NCI-H82 treated with DMSO at 0.1 percent for 48 hours (cell line): ENCODE measurements around the gene EGFL8.
"Not testable (repeated sequence)": the region's sequence is repeated elsewhere in the genome, so short reads cannot be mapped to it uniquely, and the experiment has no call there.

ENCODE experiments used
- DNase-seq: peaks from one replicate; lab custom pipeline; 2025; ENCODE audit not compliant: unreplicated experiment; lab: John Stamatoyannopoulos, UW

EGFL8 gene

DNA sequence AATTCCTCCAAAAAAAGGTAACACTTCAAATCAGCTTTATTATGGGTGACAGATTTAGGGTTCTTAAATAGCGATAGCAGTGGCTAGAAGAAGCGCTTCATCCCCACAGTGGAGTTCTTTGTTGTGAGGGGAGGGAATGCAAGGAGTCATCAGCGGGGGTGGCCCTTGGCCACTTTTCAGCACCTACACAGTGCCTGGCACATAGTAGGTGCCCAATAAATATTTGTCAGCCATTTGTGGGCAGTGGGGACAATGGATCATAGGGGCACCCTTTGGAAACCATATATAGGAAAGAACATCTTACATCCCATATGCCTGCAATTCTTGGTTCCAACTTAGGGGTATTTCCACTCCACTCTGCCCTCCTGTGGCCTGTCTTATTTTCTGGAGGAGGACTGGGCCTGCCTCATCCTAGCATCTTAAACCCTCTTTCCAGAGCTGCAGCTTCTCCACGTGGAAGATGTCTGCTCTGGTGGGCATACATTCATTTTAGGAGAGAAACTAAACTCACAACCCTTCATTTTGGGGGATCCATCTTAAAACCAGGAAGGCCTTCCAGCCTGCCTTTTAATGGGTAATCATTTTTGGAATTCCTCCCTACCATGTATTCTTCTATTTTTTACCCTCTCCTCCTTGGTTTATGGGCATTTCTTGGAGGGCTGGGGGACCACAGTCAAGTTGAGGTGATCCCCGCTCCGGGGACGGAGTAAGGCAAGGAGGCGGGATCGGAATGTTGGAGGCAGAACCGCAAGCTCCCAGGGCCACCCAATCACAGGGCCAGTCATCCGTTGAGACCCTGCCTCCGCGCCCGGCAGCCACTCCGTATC, 30.6 kb downstream of the EGFL8 start:
- peak; percentile 44 for DNase-seq

DNA sequence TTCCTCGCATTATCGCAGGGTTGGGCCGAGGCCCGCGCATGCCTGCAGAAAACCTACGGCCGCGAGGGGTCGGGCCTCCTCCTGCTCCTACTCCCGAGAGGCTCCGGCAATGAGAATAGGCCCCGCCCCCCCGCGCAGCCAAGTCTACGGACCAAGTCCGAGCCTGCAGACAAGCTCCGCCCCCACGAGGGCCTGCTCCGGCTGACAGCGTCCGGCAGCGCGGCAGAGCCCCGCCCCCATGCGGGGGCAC, 31.2 kb downstream of the EGFL8 start:
- peak; percentile 99 for DNase-seq

DNA sequence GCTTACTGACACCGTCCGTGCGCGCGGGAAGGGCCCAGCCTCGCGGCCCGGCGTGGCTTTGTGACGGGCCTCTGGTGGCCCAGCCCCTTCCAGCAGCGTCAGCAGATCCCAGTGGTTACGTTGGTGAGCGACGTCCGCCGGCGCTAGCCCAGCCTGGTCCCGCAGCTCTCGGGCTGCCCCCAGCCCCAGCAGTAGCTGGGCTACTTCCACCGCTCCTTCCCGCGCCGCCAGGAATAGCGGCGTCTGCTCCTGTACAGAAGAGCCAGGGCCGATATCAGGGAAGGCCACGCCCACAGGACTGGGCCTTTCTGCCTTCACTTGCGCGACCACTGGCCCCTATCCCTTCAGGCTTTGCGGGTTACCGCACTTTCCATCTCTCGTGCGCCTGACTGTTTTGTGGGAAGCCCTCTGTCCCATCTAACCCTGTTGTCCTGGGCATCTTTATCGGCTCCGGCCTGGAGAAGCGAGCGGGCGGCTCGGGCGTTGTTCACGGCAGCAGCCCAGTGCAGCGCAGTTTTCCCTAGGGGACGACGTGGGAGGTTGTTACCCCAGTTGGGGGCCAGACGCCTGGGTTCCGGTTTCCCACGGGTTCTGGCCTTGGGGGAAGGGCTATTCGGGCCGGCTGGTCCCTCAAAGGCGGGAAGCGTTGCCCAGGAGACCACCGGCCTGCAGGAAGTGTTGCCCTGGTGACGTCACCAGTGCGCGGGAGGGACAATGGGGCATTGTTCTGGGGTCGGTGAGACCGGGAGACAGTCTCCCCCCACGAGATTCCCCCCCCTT, 31.7 kb downstream of the EGFL8 start:
- peak; percentile 32 for DNase-seq

DNA sequence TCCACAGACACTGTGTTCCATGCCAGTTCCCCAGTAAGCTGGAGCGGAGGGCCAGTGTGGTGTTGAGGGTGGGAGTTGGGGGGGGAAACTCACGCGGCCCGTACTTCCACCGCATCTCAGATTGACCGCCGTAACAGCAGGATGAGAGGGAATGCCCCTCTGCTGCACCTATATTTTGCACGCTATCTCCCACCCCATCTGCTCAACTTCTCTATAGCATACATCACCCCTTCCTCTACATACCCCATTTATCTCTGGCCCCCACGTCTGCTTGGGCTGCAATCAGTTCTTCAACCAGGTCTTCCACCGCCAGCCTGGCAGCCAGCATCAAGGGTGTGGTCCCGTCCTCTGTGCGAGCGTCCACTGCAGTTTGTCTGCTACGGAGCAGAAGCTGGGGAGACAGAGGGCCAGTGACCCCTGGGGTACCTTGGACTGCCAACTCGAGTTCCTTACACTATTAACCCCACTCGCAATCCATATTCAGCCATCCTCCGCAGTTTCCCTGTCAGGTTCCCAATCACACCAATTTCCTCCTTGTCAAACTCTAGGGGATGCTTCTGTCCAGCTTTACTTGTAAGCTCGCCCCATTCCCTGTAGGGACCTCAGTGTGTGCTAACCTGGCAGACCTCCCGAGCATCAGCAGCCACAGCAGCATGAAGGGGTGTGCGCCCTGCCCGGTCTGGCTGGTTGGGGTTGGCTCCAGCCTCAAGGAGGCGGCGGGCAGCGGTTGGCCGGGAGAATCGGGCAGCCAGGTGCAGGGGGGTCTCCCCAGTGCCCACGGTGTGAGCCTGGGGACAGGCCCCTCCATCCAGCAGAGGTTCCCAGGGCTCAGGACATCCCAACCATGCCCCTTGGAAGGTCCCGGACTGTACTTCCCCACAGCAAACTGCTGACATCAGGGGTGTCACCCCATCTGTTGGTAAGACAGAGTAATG, 32.6 kb downstream of the EGFL8 start:
- DNase-seq, result no peak

DNA sequence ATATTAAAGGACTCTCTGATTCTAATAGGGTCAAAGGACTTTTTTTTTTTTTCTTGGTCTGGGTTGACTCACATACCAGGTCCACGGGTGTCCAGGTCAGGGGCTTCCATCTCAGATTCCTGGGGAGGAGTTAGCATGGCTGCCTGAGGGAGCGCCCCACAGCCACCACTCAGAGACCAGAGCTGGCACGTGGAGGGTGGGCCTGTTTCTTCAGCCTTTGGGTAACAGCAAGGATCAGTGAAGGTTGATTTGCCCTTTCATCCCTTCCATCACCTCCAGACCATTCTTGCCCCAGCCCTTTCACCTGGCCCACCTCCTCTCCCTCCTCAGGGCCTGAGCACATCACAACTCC, 33.9 kb downstream of the EGFL8 start:
- DNase-seq, result no peak

DNA sequence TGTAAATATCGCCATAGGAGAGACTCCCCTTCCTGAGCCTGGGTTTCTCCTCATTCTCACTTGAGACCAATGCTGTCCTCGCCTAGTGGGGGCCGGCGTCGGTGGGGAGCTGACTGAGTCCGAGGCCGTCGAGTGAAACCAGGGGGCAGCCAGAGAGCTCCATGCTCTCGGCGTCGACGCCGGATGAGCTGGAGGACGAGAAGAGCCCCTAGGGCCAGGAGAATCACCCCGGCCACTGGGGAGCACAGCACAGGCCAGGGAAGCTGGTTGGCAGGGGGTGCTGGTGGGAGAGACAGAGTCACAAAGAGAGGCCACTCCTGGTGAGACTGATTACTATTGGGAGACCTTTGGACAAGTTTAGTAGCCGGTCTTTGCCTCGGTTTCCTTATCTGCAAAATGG, 34.5 kb downstream of the EGFL8 start:
- no peak for DNase-seq

DNA sequence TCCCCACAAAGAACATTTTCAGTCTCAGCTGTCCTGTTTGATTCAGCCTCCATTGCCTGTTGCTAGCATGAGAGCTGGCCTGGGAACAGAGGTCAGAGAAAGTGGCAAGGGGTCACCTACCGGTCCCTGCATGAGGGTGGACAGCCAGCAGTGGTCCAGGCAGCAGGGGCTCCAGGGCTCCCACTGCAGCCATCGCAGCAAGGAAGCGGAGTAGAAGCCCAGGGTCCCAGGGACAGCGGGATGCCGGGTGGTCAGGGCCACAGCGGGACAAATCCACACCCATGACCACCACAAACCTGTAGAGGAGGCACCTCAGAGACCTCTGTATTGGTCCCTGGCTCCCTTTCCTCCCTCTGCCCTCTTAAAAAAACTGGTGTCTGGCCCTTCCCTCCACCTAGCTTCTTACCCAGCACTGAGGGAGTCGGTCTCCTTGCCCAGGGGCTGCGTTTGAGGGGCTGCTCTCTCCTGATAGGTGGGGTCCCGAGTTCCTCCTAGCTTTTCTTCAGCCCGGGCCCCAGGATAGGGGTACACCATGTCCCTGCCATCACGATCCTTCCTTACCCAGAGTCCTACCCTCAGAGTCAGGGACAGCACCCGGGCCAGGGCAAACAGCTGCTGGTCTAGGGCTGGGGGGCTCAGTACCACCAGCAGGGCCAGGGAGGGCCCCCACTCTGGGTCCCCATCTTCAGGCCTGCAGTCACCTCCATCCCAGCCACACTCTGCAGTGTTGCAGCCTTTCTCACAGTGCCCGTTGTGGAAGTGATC, 36.5 kb downstream of the EGFL8 start:
- no peak for DNase-seq

DNA sequence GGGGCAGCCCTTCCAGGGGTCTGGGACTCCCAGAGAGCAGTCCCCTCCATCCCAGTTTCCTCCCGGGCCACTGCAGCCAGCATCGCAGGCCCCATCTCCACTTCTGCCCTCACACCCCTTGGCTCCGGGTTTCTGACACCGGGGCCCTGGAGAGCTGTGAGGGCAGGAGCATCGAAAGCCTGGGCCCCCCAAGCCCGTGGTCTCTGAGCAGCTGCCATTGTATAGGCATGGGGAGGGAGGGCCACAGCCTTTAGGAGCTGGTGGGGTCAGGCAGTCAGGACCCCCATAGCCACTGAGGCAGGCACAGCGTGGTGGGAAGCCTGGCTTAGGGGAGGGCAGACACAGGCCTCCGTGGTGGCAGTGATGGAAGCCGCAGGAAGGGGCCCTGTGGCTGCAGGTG, 37.8 kb downstream of the EGFL8 start:
- no peak for DNase-seq

DNA sequence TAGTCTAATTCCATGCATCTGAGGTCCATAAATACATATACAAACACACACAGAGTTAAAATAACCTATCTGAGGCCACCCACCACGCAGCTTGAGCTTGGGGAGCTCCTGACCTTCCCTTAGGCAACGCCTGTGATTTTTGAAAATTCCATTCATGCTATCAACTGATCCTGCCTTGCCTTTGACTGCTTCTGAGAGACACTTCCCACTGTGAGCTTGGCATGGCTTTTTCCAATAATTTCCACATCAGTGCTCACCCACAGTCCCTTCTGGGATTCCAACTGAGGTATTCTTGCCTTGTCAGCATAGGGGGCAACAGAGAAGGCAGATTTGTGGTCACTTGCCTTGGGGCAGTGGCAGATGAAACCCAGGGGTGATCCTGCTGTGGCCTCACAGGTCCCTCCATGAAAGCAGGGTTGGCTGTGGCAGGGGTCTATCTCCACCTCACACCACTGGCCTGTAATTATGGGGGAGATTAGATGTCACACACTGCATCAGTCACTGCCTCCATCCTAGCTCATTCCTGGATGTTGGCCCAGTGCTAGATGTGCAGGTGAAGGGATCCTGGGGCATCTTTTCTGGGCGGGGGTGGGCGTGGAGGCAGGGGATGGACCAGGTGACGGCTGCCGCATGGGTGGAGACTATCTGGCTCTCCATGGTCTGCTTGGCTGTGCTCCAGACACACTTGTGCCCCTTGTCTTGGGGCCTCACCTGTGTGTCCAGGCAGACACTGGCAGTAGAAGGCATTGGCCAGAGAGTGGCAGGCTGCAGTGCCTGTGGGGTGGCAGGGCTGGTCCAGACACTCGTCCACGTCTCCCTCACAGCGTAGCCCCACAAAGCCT, 39.3 kb downstream of the EGFL8 start:
- no peak for DNase-seq

DNA sequence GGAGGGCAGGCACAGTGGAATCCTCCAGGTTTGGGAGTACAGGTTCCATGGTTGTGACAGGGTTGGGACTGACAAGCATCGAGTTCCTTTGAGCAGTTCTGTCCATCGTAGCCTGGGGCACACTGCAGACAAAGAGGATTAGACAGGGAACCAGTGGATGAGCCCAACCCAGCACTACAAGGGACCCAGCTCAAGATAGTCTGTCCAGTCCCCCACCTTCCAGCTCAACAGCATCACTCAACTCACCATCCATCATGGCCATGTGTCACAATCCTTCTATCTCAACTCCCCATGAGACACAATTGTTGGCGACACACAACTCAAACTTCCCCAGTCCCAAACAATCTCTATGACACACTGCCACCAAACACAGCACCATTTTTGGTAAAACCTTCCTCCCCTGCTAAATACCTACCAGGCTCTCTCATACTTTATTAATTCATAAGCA, 39.9 kb downstream of the EGFL8 start:
- DNase-seq, result no peak

DNA sequence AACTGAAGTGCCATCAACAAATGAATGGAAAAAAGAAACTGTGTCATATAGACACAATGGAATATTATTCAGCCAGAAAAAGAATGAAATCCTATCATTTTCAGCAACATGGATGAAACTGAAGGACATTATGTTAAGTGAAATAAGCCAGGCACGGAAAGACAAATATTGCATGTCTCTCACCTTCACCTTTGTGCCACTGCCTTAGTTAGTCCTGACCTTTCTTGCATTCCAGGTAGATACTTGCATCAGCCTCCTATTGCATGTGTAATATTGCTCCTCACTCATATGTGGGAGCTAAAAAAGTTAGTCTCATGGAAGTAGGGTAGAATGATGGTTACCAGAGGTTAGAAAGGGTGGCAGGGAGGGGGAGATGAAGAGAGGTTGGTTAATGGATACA, 44.6 kb downstream of the EGFL8 start:
- no peak for DNase-seq

DNA sequence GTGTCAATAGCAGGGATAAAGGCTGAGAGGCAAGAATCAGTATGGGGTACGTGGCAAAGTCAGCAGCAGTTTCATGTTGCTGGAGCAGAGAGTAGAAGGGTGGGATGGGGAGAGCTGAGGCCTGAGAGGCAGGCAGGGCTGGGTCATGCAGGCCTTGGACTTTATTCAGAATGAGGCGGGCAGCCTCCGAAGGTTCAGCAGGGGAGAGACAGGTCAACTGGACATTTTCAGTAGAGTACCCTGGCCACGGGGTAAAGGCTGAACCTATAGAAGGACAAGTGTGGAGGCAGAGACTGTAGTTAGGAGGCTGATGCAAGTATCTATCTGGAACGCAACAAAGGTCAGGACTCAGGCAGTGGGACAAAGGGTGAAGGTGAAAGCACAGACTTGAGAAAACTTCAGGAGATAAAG, 45.8 kb downstream of the EGFL8 start:
- DNase-seq, result no peak

DNA sequence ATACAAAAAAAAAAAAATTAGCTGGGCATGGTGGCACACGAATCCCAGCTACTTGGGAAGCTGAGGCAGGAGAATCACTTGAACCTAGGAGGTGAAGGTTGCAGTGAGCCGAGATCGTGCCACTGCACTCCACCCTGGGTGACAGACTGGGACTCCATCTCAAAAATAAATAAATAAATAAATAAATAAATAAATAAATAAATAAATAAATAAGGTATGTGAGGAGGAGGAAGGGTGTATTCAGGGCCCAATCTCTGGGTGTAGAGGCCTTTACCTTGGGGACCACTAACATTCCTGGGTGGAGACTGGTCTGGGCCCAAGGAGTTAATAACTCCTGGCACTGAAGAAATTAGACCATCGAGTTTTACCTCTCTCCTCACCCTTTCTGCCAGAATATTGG, 47.0 kb downstream of the EGFL8 start:
- not testable (repeated sequence) for DNase-seq

DNA sequence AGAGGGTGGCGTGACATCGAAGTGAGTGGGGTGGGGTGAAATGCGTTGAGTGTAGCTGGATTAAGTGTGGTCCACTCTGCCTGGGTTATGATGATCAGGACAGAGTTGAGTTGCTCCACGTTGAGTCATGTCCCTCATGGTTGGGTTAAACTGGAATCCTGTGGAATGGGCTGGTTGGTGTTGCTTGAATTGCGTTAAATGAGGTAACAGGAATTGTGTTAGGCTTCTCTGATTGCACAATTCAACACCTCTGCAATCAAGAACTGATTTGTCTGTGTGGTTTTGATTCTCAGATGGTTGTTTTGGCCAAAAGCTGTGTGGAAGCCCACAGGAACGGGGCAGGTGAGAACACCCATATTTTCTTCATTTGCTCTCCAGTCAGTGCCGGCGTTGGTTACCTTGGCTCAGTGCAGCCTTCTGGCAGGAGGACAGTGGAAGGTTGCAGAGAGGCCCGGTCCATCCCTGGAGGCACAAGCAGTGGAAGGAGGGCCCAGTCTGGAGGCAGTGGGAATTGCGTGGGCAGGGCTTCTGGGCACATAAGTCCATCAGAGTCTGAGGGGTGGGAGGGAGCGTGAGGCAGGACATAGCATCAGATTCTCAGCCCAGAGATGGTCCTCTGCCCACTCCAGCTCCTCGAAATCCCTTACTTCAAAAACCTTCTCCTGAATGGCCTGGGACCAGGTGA, 47.8 kb downstream of the EGFL8 start:
- DNase-seq, result no peak

DNA sequence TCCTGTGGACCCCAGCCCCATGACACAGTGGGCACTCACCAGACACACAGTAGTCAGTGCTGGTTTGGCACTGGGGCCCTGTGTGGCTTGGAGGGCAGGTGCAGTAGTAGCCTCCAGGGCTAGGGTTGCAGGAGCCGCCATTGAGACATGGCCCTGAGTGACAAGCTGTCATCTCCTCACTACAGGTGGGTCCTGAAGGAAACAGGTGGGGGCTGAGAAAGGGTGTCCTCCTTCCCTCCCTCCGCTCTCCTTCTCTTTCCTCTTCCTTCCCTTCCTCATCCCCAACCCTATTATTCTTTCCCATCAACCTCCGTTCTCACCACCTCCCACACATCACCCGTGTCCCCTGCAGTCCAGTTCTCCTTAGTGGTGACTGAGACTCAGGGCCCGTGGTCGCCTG, 49.3 kb downstream of the EGFL8 start:
- no peak for DNase-seq

DNA sequence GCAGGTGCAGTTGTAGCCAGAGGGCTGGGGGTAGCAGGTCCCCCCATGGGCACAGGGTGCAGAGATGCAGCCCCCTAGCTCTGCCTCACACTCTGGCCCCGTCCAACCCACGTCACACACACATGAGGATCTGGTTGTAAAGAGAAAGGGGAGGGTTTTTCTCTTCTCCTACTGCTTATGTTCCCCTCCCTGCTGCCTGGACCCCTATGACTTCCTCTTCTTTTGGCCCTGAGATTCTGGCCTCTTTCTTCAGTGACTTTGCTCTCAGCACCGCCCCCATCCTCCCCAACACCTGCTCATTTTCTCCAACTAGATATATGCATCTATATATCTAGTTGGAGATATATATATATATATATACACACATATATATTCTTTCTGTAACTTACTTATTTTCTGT, 49.7 kb downstream of the EGFL8 start:
- no peak for DNase-seq

DNA sequence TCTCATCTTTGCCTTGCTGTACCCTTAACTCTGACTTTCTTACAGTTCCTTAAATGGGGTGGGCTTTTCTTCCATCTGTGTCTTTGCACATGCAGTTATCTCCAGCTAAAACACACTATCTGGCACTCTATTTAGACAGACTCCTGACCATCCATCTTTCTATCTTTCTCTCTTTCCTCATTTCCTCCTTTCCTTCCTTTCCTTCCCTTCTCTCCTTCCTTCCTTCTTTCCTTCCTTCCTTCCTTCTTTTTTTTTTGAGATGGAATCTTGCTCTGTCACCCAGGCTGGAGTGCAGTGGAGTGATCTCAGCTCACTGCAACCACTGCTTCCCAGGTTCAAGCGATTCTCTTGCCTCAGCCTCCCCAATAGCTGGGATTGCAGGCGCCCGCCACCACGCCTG, 51.2 kb downstream of the EGFL8 start:
- no peak for DNase-seq

DNA sequence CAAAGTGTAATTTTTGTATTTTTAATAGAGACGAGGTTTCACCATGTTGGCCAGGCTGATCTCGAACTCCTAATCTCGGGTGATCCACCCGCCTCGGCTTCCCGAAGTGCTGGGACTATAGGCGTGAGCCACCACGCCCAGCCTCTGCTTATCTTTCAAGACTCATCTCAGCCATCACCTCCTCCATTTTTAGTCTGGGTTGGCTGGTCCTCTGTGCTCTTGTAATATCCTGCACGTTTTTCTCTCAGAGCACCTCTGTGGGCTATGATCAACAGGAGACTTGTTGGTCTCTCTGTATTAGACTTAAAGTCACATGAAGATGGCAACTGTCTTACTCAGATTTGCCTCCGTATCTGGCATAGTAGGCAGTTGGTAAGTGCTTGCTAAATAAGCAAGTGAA, 51.9 kb downstream of the EGFL8 start:
- DNase-seq, result no peak

DNA sequence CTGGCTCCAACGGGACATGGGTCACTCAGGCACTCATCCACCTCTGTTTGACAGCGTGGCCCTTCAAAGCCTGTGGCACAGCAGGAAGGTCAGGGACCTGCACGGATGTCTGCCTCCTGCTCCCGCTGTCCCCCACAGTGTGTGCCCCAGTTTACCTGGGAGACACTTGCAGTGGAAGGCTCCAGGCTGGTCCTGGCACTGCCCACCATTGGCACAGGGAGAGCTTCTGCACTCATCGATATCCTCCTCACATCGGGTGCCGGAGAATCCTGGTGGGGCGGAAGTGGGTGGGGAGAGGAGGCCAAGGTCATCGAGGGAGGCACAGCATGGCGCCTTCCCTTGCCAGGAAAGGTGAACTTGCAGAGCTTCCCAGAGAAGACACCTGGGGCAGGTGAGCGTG, 52.6 kb downstream of the EGFL8 start:
- DNase-seq, result no peak
